PFSK-1 (cell line): ENCODE data around the gene DNMT3B.

Experiments
- FOXP2 ChIP-seq: optimal IDR thresholded peaks from 2 replicates; pipeline ENCODE3; 2011; ENCODE audit warnings: borderline replicate concordance, control low read depth, inconsistent platforms; ENCODE audit not compliant: insufficient read depth; ENCODE audit errors: extremely low read length, extremely low read depth
- POLR2AphosphoS5 ChIP-seq: IDR thresholded peaks from 2 replicates; pipeline ENCODE4 v1.6.1; 2012; ENCODE audit warnings: low read depth, mild to moderate bottlenecking, control low read depth, low read length, moderate library complexity
- SIN3A ChIP-seq: IDR thresholded peaks from 2 replicates; pipeline ENCODE4 v1.6.1; 2012; ENCODE audit warnings: mild to moderate bottlenecking, low read length, moderate library complexity, borderline replicate concordance; ENCODE audit not compliant: insufficient read depth
- TAF1 ChIP-seq: IDR thresholded peaks from 2 replicates; pipeline ENCODE4 v1.6.1; 2012; ENCODE audit warnings: low read length, control low read depth, borderline replicate concordance; ENCODE audit not compliant: insufficient read depth
- TF ChIP-seq, protein P1 (sequence below), 2 experiments: IDR thresholded peaks; 2 replicates each; pipeline versions ENCODE4 v1.6.1 to v1.8.0; 2011 to 2012; ENCODE audit warnings: low read depth in 2 of 2, low read length in 2 of 2, control low read depth in 1 of 2, inconsistent platforms in 1 of 2, mild to moderate bottlenecking in 1 of 2, moderate library complexity in 1 of 2; ENCODE audit not compliant: insufficient read depth in 1 of 2

DNMT3B gene

DNA sequence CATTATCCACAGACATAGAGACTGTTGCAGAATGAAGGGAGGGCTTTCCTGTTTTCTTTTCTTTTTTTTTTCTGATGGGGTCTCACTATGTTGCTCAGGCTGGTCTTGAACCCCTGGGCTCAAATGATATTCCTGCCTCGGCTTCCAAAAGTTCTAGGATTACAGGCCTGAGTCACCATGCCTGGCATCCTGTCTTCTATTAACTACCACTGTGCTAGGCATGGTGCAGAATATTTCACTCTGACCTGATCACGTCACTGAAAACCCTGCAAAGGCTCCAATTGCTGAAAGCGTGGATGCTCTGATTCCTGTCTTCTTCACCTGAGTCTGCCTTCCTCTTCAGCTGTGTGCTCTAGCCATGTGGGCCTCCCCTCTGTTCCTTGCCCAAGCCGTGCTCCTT, 8.5 kb upstream of the DNMT3B start:
- TF ChIP-seq TAF1 (no peak), FOXP2 (no peak), POLR2AphosphoS5 (no peak), SIN3A (no peak)
- TF ChIP-seq, protein P1, sequence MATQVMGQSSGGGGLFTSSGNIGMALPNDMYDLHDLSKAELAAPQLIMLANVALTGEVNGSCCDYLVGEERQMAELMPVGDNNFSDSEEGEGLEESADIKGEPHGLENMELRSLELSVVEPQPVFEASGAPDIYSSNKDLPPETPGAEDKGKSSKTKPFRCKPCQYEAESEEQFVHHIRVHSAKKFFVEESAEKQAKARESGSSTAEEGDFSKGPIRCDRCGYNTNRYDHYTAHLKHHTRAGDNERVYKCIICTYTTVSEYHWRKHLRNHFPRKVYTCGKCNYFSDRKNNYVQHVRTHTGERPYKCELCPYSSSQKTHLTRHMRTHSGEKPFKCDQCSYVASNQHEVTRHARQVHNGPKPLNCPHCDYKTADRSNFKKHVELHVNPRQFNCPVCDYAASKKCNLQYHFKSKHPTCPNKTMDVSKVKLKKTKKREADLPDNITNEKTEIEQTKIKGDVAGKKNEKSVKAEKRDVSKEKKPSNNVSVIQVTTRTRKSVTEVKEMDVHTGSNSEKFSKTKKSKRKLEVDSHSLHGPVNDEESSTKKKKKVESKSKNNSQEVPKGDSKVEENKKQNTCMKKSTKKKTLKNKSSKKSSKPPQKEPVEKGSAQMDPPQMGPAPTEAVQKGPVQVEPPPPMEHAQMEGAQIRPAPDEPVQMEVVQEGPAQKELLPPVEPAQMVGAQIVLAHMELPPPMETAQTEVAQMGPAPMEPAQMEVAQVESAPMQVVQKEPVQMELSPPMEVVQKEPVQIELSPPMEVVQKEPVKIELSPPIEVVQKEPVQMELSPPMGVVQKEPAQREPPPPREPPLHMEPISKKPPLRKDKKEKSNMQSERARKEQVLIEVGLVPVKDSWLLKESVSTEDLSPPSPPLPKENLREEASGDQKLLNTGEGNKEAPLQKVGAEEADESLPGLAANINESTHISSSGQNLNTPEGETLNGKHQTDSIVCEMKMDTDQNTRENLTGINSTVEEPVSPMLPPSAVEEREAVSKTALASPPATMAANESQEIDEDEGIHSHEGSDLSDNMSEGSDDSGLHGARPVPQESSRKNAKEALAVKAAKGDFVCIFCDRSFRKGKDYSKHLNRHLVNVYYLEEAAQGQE (IDR thresholded peaks at IDR 0.05; ENCODE audit: insufficient read depth in 1 of 2, low read depth in 2 of 2, low read length in 2 of 2), result no peak

DNA sequence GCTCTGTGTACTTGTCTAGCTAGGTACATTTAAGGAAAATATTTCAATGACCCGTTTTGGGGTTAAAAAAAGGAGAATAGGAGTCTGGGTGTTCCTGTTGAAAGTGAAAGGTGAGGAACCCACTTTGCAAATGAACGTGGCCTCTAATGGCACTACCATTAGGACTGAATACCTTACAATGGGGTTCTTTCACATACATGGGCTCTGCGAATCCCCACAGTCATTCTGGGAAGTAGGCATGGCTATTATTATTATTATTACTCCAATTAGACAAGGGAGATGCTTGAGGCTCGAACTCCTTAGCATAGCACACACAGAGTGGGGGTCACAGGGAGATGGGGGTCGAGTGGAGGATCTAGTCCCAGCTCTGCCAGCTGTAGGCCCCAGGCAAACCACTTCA, 6.0 kb upstream of the DNMT3B start:
- TF ChIP-seq SIN3A (no peak), POLR2AphosphoS5 (no peak), TAF1 (no peak), FOXP2 (no peak)
- TF ChIP-seq, protein P1 (IDR thresholded peaks at IDR 0.05; ENCODE audit: insufficient read depth in 1 of 2, low read depth in 2 of 2, low read length in 2 of 2), result no peak

DNA sequence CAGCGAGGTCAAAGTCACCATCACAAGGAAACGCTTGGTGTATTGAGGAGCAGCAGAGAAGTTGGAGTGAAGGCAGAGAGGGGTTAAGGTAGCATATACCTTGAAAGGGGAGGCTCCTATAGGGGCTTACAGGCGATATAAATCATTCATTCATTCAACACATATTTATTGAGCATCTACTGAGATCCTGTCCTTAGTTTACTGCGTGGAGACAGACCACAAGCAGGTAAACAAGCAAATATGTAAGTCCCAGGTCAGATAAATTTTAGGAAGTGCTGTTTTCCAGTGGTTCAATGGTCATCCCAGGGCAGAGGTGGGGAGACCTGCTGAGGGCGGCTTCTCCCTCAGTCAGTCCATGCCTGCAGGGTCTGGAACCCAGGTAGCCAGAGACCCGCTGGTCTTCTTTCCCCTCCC, 761 bp upstream of the DNMT3B start:
- TF ChIP-seq SIN3A, result no peak
- TF ChIP-seq, protein P1 (IDR thresholded peaks at IDR 0.05; ENCODE audit: insufficient read depth in 1 of 2, low read depth in 2 of 2, low read length in 2 of 2), result no peak
- TF ChIP-seq TAF1, result no peak
- no peak for TF ChIP-seq FOXP2
- no peak for TF ChIP-seq POLR2AphosphoS5

DNA sequence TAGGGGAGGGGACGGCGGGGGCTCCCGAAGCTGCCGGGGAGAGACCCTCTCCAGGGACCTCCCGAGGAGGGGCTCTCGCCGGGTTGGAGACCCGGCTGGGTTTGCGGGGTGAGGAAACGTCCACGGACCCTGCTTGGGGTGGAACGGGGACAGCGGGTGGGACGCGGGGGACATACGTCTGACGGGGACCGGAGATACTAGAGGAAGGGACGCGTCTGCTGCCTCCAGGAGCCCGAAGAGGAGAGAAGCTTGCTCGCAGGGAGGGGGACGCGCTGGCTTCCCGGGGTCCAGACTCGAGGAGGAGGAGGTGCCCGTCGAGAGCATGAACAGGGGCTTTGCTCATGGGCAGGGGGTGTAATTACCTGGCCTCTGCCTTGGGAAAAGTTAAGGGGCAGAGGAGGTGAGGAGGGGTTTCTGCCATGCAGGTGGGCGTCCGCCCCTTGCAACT, 593 bp downstream of the DNMT3B start:
- TF ChIP-seq FOXP2, result no peak
- no peak for TF ChIP-seq TAF1
- TF ChIP-seq POLR2AphosphoS5, result no peak
- no peak for TF ChIP-seq SIN3A
- TF ChIP-seq, protein P1 (IDR thresholded peaks at IDR 0.05; ENCODE audit: insufficient read depth in 1 of 2, low read depth in 2 of 2, low read length in 2 of 2), result no peak
